GM12872 (cell line): Measurements from ENCODE around the gene GNAZ.

Experiments used
- CTCF ChIP-seq: IDR thresholded peaks from 3 replicates; pipeline ENCODE4 v1.5.1; 2011; ENCODE audit warnings: low read depth, mild to moderate bottlenecking, low read length, moderate library complexity; ENCODE audit not compliant: insufficient read depth

GNAZ gene

GRCh38 chr22:23085351-23085671 lies 15.0 kb downstream of the GNAZ start:
- TF ChIP-seq CTCF: no peak

- TF ChIP-seq CTCF: no peak
These were observed 15.5 kb downstream of the GNAZ start for GRCh38 chr22:23085785-23086184.

GRCh38 chr22:23086263-23086662 lies 15.9 kb downstream of the GNAZ start:
- TF ChIP-seq CTCF: no peak

GRCh38 chr22:23086787-23087186 lies 16.5 kb downstream of the GNAZ start:
- no peak for TF ChIP-seq CTCF

- no peak for TF ChIP-seq CTCF
These were observed 17.9 kb downstream of the GNAZ start for GRCh38 chr22:23088199-23088604.

- TF ChIP-seq CTCF: no peak
These were observed 18.7 kb downstream of the GNAZ start for GRCh38 chr22:23089010-23089409.

GRCh38 chr22:23089633-23090456 lies 19.5 kb downstream of the GNAZ start:
- TF ChIP-seq CTCF: no peak
